Measurements from ENCODE around the gene ARF4. TPM values are rescaled to one million over a fixed set of nuclear protein-coding genes. Genes with fewer than 3 reads are reported as not detected.
A peak's percentile ranks its signal among the peaks of the same experiment; 100 is the strongest.
"Not testable (repeated sequence)": the region's sequence is repeated elsewhere in the genome, so short reads cannot be mapped to it uniquely, and the experiment has no call there.

Gene ARF4
- total and polyA plus RNA-seq, 7 donors, result 88.1 to 290 (median 96.9) TPM

DNA sequence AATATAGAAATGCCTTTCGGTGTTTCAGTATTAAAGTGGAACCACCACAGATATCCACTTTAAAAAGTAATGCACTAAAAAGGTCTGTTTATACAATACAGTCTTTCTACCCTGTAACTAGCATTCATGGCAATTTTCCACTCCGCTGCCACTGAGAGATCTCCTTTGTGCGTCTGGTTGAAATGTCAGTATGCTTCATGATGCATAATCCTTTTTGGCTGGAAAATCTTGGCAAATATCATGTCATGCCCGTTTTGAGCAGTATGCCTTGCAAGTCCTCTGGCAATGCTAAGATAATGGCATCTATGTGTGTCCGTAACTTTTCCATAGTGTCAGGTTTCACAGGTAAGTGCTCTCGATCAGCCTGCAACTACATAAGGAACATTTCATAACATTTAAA is 30.8 kb upstream of the ARF4 start:
- Histone ChIP-seq H3K27ac (peak overlapping the region in 1 of 4 donors; percentile 33), H3K36me3 (peaks cover 27 to 95% (median 40%) of the 10 kb centered on the region in 4 donors), H3K27me3 (no peaks in the 10 kb centered on the region), H3K4me3 (no peak overlapping the region), H3K9me3 (no peaks in the 10 kb centered on the region), H3K4me1 (no peaks in the 10 kb centered on the region)
- WGBS, 2 donors, result 89 to 93% methylated on average over 6 of the region's 6 CpGs
- TF ChIP-seq POLR2A (IDR thresholded peaks at IDR 0.05), result no peak
- TF ChIP-seq EP300 (IDR thresholded peaks at IDR 0.05), result no peak
- TF ChIP-seq, protein P1, sequence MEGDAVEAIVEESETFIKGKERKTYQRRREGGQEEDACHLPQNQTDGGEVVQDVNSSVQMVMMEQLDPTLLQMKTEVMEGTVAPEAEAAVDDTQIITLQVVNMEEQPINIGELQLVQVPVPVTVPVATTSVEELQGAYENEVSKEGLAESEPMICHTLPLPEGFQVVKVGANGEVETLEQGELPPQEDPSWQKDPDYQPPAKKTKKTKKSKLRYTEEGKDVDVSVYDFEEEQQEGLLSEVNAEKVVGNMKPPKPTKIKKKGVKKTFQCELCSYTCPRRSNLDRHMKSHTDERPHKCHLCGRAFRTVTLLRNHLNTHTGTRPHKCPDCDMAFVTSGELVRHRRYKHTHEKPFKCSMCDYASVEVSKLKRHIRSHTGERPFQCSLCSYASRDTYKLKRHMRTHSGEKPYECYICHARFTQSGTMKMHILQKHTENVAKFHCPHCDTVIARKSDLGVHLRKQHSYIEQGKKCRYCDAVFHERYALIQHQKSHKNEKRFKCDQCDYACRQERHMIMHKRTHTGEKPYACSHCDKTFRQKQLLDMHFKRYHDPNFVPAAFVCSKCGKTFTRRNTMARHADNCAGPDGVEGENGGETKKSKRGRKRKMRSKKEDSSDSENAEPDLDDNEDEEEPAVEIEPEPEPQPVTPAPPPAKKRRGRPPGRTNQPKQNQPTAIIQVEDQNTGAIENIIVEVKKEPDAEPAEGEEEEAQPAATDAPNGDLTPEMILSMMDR (IDR thresholded peaks at IDR 0.05), result no peak
- intact Hi-C loops (cut with DNase I), result no loop called here
- no peak for DNase-seq

DNA sequence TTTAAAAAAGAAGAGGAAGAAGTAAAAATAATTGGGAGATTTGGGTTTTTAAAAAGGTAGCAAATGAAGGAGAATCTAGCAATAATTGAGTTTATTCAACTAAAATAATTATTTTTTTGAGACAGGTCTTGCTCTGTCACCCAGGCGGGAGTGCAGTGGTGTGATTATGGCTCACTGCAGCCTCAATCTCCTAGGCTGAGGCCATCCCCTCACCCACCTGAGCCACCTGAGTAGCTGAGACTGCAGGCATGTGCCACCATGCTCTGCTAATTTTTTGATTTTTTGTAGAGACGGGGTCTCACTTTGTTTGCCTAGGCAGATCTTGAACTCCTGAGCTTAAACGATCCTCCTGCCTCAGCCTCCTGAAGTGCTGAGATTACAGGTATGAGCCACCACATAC is 27.7 kb upstream of the ARF4 start:
- DNase-seq, result no peak
- 93 to 98% methylated on average over 3 of the region's 3 CpGs for WGBS, 2 donors
- Histone ChIP-seq H3K36me3 (peaks cover 15 to 87% (median 23%) of the 10 kb centered on the region in 4 donors), H3K4me1 (no peaks in the 10 kb centered on the region), H3K27ac (no peak overlapping the region), H3K4me3 (no peak overlapping the region), H3K27me3 (no peaks in the 10 kb centered on the region), H3K9me3 (no peaks in the 10 kb centered on the region)
- intact Hi-C loops (cut with DNase I), result no loop called here
- no peak for TF ChIP-seq EP300 (IDR thresholded peaks at IDR 0.05)
- no peak for TF ChIP-seq POLR2A (IDR thresholded peaks at IDR 0.05)
- no peak for TF ChIP-seq POLR2AphosphoS5 (IDR thresholded peaks at IDR 0.05)
- TF ChIP-seq, protein P1 (IDR thresholded peaks at IDR 0.05), result no peak

GRCh38 chr3:57622362-57622761 is 25.2 kb upstream of the ARF4 start:
- no peaks in the 10 kb centered on the region for H3K9me3 ChIP-seq
- H3K36me3 ChIP-seq, result peaks cover 3 to 76% (median 14%) of the 10 kb centered on the region in 4 donors
- intact Hi-C loops (cut with DNase I), result no loop called here
- H3K4me3 ChIP-seq, result no peak overlapping the region
- no peak overlapping the region for H3K27ac ChIP-seq
- no peaks in the 10 kb centered on the region for H3K27me3 ChIP-seq
- H3K4me1 ChIP-seq, result no peaks in the 10 kb centered on the region
- TF ChIP-seq POLR2A (IDR thresholded peaks at IDR 0.05) (no peak), POLR2AphosphoS5 (IDR thresholded peaks at IDR 0.05) (no peak), EP300 (IDR thresholded peaks at IDR 0.05) (no peak)
- TF ChIP-seq, protein P1 (IDR thresholded peaks at IDR 0.05), result no peak
- no peak for DNase-seq

- no peak overlapping the region for H3K27ac ChIP-seq
- no peak overlapping the region for H3K4me3 ChIP-seq
- no peaks in the 10 kb centered on the region for H3K9me3 ChIP-seq
- H3K4me1 ChIP-seq, result no peaks in the 10 kb centered on the region
- DNase-seq, result no peak
- TF ChIP-seq EP300 (IDR thresholded peaks at IDR 0.05), result no peak
- no peak for TF ChIP-seq POLR2AphosphoS5 (IDR thresholded peaks at IDR 0.05)
- no peak for TF ChIP-seq POLR2A (IDR thresholded peaks at IDR 0.05)
- TF ChIP-seq, protein P1 (IDR thresholded peaks at IDR 0.05), result no peak
- H3K36me3 ChIP-seq, result peaks cover 0 to 30% (median 0%) of the 10 kb centered on the region in 4 donors
- intact Hi-C loops (cut with DNase I), result no loop called here
- H3K27me3 ChIP-seq, result no peaks in the 10 kb centered on the region
- 97 to 98% methylated on average over 3 of the region's 3 CpGs for WGBS, 2 donors
Observed at GRCh38 chr3:57617739-57618138, 20.6 kb upstream of the ARF4 start.

- Histone ChIP-seq H3K27ac (no peak overlapping the region), H3K4me3 (no peak overlapping the region), H3K4me1 (no peaks in the 10 kb centered on the region), H3K27me3 (no peaks in the 10 kb centered on the region), H3K9me3 (no peaks in the 10 kb centered on the region), H3K36me3 (peaks cover 0 to 19% (median 0%) of the 10 kb centered on the region in 4 donors)
- no peak for TF ChIP-seq POLR2AphosphoS5 (IDR thresholded peaks at IDR 0.05)
- TF ChIP-seq, protein P1 (IDR thresholded peaks at IDR 0.05), result no peak
- no peak for TF ChIP-seq EP300 (IDR thresholded peaks at IDR 0.05)
- no peak for TF ChIP-seq POLR2A (IDR thresholded peaks at IDR 0.05)
- DNase-seq, result no peak
- intact Hi-C loops (cut with DNase I), result no loop called here
- 59 to 77% methylated on average over 3 of the region's 3 CpGs for WGBS, 2 donors
Observed at GRCh38 chr3:57616233-57616632, 19.1 kb upstream of the ARF4 start.

- intact Hi-C loops (cut with DNase I); DNase-seq; H3K36me3 ChIP-seq; H3K27me3 ChIP-seq; H3K9me3 ChIP-seq; H3K4me3 ChIP-seq; H3K4me1 ChIP-seq; H3K27ac ChIP-seq: not testable (repeated sequence)
- WGBS, 2 donors, result 99 to 100% methylated on average over 5 of the region's 5 CpGs
Observed at GRCh38 chr3:57611870-57612269, 14.7 kb upstream of the ARF4 start.
